B cell (primary cell): ENCODE data around the gene MAGEB17. TPM values are rescaled to one million over a fixed set of nuclear protein-coding genes. Genes with fewer than 3 reads are reported as not detected.

ENCODE experiments used
- ATAC-seq: fragments of 200-7000 bp; cut with Tn5 transposase; one replicate; pipeline ENCODE4 v1.10.0; 2021; ENCODE audit warnings: low read depth, mild to moderate bottlenecking, moderate number of reproducible peaks, moderate library complexity
- CTCF ChIA-PET: fragments of 350-600 bp; sonication (Branson Sonifier 250); formaldehyde crosslinking; loops from one replicate; lab custom pipeline; 2021; ENCODE audit warnings: antibody characterized with exemption, inconsistent platforms; lab: Charles Lee
- POLR2A ChIA-PET: fragments of 350-600 bp; sonication (Branson Sonifier 250); formaldehyde crosslinking; loops from one replicate; lab custom pipeline; 2021; ENCODE audit warnings: antibody characterized with exemption; lab: Charles Lee
- DNase-seq: peaks from one replicate; pipeline ENCODE4 v3.0.0; 2013
- H2AFZ ChIP-seq: 2 replicates; pipeline ENCODE4 v1.6.1; 2012; ENCODE audit warnings: mild to moderate bottlenecking, low read depth, low read length; ENCODE audit not compliant: insufficient read depth, poor library complexity, severe bottlenecking
- H3K27ac ChIP-seq, 2 donors: 1 replicate in 1 of 2; 2 replicates in 1 of 2; pipeline ENCODE4 v1.5.1; 2012 to 2013; ENCODE audit warnings: low read length in 2 of 2, mild to moderate bottlenecking in 2 of 2, moderate library complexity in 1 of 2
- H3K27me3 ChIP-seq, 4 experiments: fragments of 200-600 bp in 1 of 4; sonication (generic) in 1 of 4; replicated peaks in 1 of 4; 1 replicate in 2 of 4; 2 replicates in 2 of 4; pipeline versions ENCODE4 v1.6.1 to v1.7.0; 2013 to 2016; ENCODE audit warnings: low read length in 3 of 4, mild to moderate bottlenecking in 2 of 4, mixed read lengths in 1 of 4, moderate library complexity in 1 of 4; ENCODE audit not compliant: insufficient read depth in 4 of 4, control insufficient read depth in 3 of 4; ENCODE audit errors: control extremely low read depth in 1 of 4
- H3K36me3 ChIP-seq, 2 experiments: replicated peaks in 1 of 2; 1 replicate in 1 of 2; 2 replicates in 1 of 2; pipeline versions ENCODE4 v1.6.1 to v1.7.1; 2013; ENCODE audit warnings: low read length in 1 of 2; ENCODE audit not compliant: insufficient read depth in 2 of 2, control insufficient read depth in 1 of 2; ENCODE audit errors: control extremely low read depth in 1 of 2, extremely low read depth in 1 of 2
- H3K4me1 ChIP-seq, 2 donors: fragments of 200-600 bp in 1 of 2; sonication (generic) in 1 of 2; 1 replicate in 1 of 2; 2 replicates in 1 of 2; pipeline versions ENCODE4 v1.5.1 to v1.6.1; 2013 to 2017; ENCODE audit warnings: low read length in 2 of 2; ENCODE audit not compliant: control insufficient read depth in 2 of 2, insufficient read depth in 2 of 2
- H3K4me2 ChIP-seq: replicated peaks from 2 replicates; pipeline ENCODE3; 2012; ENCODE audit warnings: mild to moderate bottlenecking, low read depth, low read length; ENCODE audit not compliant: poor library complexity, severe bottlenecking
- H3K4me3 ChIP-seq, 5 experiments: fragments of 200-600 bp in 1 of 5; sonication (generic) in 1 of 5; 1 replicate in 3 of 5; 2 replicates in 2 of 5; pipeline versions ENCODE4 v1.5.1 to v1.7.0; 2011 to 2016; ENCODE audit warnings: low read length in 4 of 5, mild to moderate bottlenecking in 4 of 5, low read depth in 2 of 5, control low read depth in 1 of 5, moderate library complexity in 1 of 5; ENCODE audit not compliant: insufficient read depth in 1 of 5; ENCODE audit errors: control extremely low read depth in 1 of 5, extremely low read depth in 1 of 5
- H3K79me2 ChIP-seq: fragments of 200-600 bp; sonication (generic); one replicate; pipeline ENCODE4 v1.6.0; 2016; ENCODE audit warnings: low read length; ENCODE audit not compliant: control insufficient read depth, insufficient read depth
- H3K9ac ChIP-seq: fragments of 200-600 bp; sonication (generic); 2 replicates; pipeline ENCODE4 v1.6.1; 2017; ENCODE audit warnings: mild to moderate bottlenecking, low read length, moderate library complexity
- H3K9me3 ChIP-seq, 3 donors: one replicate each; pipeline versions ENCODE4 v1.6.1 to v1.7.1; 2013; ENCODE audit warnings: low read length in 2 of 3; ENCODE audit not compliant: control insufficient read depth in 2 of 3, insufficient read depth in 1 of 3; ENCODE audit errors: control extremely low read depth in 1 of 3
- H4K20me1 ChIP-seq: 2 replicates; pipeline ENCODE4 v1.6.0; 2012; ENCODE audit warnings: mild to moderate bottlenecking, low read length; ENCODE audit not compliant: insufficient read depth, control insufficient read depth, poor library complexity, severe bottlenecking
- H3K27ac Mint-ChIP-seq: one replicate; pipeline ENCODE4 v1.8.0; 2021; ENCODE audit warnings: mixed read lengths
- H3K27me3 Mint-ChIP-seq: one replicate; pipeline ENCODE4 v1.8.0; 2021; ENCODE audit warnings: mixed read lengths
- H3K4me1 Mint-ChIP-seq: one replicate; pipeline ENCODE4 v1.8.0; 2021; ENCODE audit warnings: mixed read lengths
- H3K4me3 Mint-ChIP-seq: one replicate; pipeline ENCODE4 v1.8.0; 2021; ENCODE audit warnings: mixed read lengths
- H3K9me3 Mint-ChIP-seq: one replicate; pipeline ENCODE4 v1.8.0; 2022; ENCODE audit warnings: mixed read lengths; ENCODE audit not compliant: insufficient read depth
- CTCF ChIP-seq: fragments of 200-600 bp; IDR thresholded peaks from one replicate; pipeline ENCODE4 v1.8.0; 2022; ENCODE audit warnings: antibody characterized with exemption, mild to moderate bottlenecking
- EZH2 ChIP-seq: IDR thresholded peaks from 2 replicates; pipeline ENCODE4 v1.6.1; 2012; ENCODE audit warnings: borderline replicate concordance, low read depth, mild to moderate bottlenecking, moderate library complexity, low read length; ENCODE audit not compliant: insufficient read depth, poor library complexity, severe bottlenecking
- WGBS: methylation state at CpG from one replicate; pipeline ENCODE4 v1.1.5; 2013; ENCODE audit warnings: missing lambda C conversion rate; ENCODE audit not compliant: insufficient coverage; 5-methylcytosine and 5-hydroxymethylcytosine counted together
- intact Hi-C: fragments of 100-400 bp; cut with micrococcal nuclease; formaldehyde crosslinking; loops from one replicate; pipeline ENCODE4 v1.10.0; 2022
- polyA plus RNA-seq: library from polyadenylated mRNA; depleted of rRNA; stranded (reverse); fragments of >200 nt; gene quantifications from 2 replicates; pipeline ENCODE4 v1.2.3, GENCODE V29; 2012
- total RNA-seq, 2 donors: library from RNA; stranded (reverse); fragments of 120-200 nt in 1 of 2; gene quantifications; 1 replicate in 1 of 2; 2 replicates in 1 of 2; pipeline versions ENCODE4 v1.2.3 to v1.2.4, GENCODE V29; 2013 to 2022

MAGEB17 gene
- total and polyA plus RNA-seq, 2 donors (not counting 1 experiment from before 2014, with no cell fraction given), result 0.16 TPM; not detected in 1

DNA sequence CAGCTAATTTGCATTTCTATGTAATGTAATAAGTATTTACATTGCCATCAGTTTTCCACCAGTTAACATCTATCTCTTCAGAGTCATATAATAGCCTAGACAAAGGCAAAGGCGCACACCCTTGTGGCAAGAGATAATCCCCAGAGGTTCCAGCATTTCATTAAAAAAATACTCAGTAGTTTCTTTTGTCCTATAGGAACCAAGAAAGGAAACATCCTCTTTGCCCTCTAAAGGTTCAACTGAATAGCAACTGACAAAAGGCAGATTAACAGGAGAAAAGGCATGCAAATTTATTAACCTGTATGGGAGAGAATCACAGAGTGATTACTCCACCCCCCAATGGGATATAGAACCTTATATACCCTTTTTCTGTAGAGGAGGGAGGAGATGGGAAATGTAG, 48.4 kb downstream of the MAGEB17 start:
- H3K4me3 ChIP-seq, result no peak overlapping the region
- no peak overlapping the region for H3K27ac ChIP-seq
- no peak overlapping the region for H3K4me2 ChIP-seq
- H3K4me3 Mint-ChIP-seq, result no peak overlapping the region
- TF ChIP-seq EZH2 (no peak), CTCF (no peak)
- no peak overlapping the region for H2AFZ ChIP-seq
- no peak overlapping the region for H3K27ac Mint-ChIP-seq
- ATAC-seq (no peak), DNase-seq (no peak)
- H3K9ac ChIP-seq, result no peak overlapping the region
- WGBS, result no CpG with 5 or more reads among the region's 1 CpG
- no peaks in the 10 kb centered on the region for H4K20me1 ChIP-seq
- no peaks in the 10 kb centered on the region for H3K9me3 Mint-ChIP-seq
- H3K79me2 ChIP-seq, result no peaks in the 10 kb centered on the region
- ChIA-PET CTCF (no interaction called here), POLR2A (no interaction called here)
- H3K9me3 ChIP-seq, result no peaks in the 10 kb centered on the region
- H3K27me3 ChIP-seq, result no peaks in the 10 kb centered on the region
- no peaks in the 10 kb centered on the region for H3K36me3 ChIP-seq
- H3K4me1 ChIP-seq, result no peaks in the 10 kb centered on the region
- intact Hi-C loops, result no loop called here
- no peaks in the 10 kb centered on the region for H3K4me1 Mint-ChIP-seq
- no peaks in the 10 kb centered on the region for H3K27me3 Mint-ChIP-seq

Other genes with a start within 250 kb of the MAGEB17 start
- 0.42 and 0.51 TPM in 2 replicates for gene GRPR, start 43.9 kb upstream of the MAGEB17 start, total RNA-seq
- 0.26 and 0.30 TPM in 2 replicates for gene GRPR, start 43.9 kb upstream of the MAGEB17 start, polyA plus RNA-seq